ENCODE measurements around the gene SSR4. TPM values are rescaled to one million over a fixed set of nuclear protein-coding genes. Genes with fewer than 3 reads are reported as not detected.

The SSR4 gene
- polyA plus RNA-seq, 1 donor (not counting 4 experiments of a cell fraction or from before 2014, with no cell fraction given): 187 TPM

DNA sequence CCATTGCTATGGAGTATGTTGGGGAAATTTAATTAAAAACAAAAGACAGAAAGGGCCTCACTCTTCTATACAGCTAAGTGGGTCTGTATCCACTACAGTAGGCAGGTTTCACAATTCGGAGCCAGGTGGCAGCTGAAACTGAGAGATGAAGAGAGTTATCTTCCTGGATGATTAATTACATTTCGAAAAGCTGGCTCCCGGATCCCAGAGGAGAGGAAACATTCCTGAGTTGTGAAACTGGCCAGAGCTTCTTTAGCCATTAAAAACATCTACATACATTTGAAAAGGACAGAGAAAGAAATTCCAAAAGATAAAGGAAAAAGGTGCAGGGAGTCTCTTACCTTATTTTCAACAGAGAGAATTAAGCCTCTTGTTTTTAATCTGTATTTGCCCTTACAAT is 51.4 kb downstream of the SSR4 start:
- dilution Hi-C loops (cut with MboI; ENCODE audit: extremely low pct_ligation_motif_present, low sequenced_read_pairs): no loop called here
- no peaks in the 10 kb centered on the region for H3K79me2 ChIP-seq (ENCODE audit: control insufficient read depth, insufficient read depth, low read length)
- no peak overlapping the region for H3K9ac ChIP-seq (ENCODE audit: control insufficient read depth, extremely low read depth, insufficient read depth, low read length)
- FAIRE-seq (no peak), DNase-seq (ENCODE audit: low read depth, low spot score) (no peak)
- H3K4me2 ChIP-seq (ENCODE audit: control insufficient read depth, extremely low read depth, insufficient read depth, low read depth, low read length): no peak overlapping the region
- no peak overlapping the region for H2AFZ ChIP-seq (ENCODE audit: control insufficient read depth, low read length)
- H3K27ac ChIP-seq (ENCODE audit: control insufficient read depth, insufficient read depth, low read length): no peak overlapping the region
- H3K36me3 ChIP-seq (ENCODE audit: control insufficient read depth in 2 of 2, extremely low read depth in 1 of 2, insufficient read depth in 2 of 2, low read length in 2 of 2): no peaks in the 10 kb centered on the region
- no peak for TF ChIP-seq EZH2 (IDR thresholded peaks at IDR 0.05; ENCODE audit: low read length)
- TF ChIP-seq, protein P1, sequence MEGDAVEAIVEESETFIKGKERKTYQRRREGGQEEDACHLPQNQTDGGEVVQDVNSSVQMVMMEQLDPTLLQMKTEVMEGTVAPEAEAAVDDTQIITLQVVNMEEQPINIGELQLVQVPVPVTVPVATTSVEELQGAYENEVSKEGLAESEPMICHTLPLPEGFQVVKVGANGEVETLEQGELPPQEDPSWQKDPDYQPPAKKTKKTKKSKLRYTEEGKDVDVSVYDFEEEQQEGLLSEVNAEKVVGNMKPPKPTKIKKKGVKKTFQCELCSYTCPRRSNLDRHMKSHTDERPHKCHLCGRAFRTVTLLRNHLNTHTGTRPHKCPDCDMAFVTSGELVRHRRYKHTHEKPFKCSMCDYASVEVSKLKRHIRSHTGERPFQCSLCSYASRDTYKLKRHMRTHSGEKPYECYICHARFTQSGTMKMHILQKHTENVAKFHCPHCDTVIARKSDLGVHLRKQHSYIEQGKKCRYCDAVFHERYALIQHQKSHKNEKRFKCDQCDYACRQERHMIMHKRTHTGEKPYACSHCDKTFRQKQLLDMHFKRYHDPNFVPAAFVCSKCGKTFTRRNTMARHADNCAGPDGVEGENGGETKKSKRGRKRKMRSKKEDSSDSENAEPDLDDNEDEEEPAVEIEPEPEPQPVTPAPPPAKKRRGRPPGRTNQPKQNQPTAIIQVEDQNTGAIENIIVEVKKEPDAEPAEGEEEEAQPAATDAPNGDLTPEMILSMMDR (optimal IDR thresholded peaks at IDR 0.05 in 1 of 3, IDR thresholded peaks at IDR 0.05 in 1 of 3, conservative IDR thresholded peaks at IDR 0.05 in 1 of 3; ENCODE audit: extremely low read depth in 1 of 3, insufficient read depth in 2 of 3, low read length in 3 of 3): no peak
- no peak overlapping the region for H3K4me3 ChIP-seq (ENCODE audit: control insufficient read depth in 2 of 3, extremely low read depth in 1 of 3, insufficient read depth in 2 of 3, low read depth in 1 of 3, low read length in 3 of 3)
- H3K4me1 ChIP-seq (ENCODE audit: control insufficient read depth, extremely low read depth, insufficient read depth, low read length): no peaks in the 10 kb centered on the region
- no peaks in the 10 kb centered on the region for H4K20me1 ChIP-seq (ENCODE audit: control insufficient read depth, extremely low read depth, insufficient read depth, low read length)
- H3K9me3 ChIP-seq (ENCODE audit: control insufficient read depth, low read depth, low read length): no peaks in the 10 kb centered on the region
- no peaks in the 10 kb centered on the region for H3K9me1 ChIP-seq (ENCODE audit: control insufficient read depth, extremely low read depth, insufficient read depth, low read length)
- peaks cover 8% of the 10 kb centered on the region for H3K27me3 ChIP-seq (ENCODE audit: control insufficient read depth, extremely low read depth, insufficient read depth, low read length)

Other genes starting within 250 kb of the SSR4 start
- gene CCNQ, start 195.5 kb upstream of the SSR4 start, polyA plus RNA-seq: 31.1 to 36.4 TPM (median 33.5 TPM) in 3 replicates
- 0.47 to 0.57 TPM (median 0.50 TPM) in 3 replicates for gene DUSP9, start 147.5 kb upstream of the SSR4 start, polyA plus RNA-seq
- 0.05 to 0.37 TPM (median 0.24 TPM) in 3 replicates for gene PNCK, start 120.9 kb upstream of the SSR4 start, polyA plus RNA-seq
- gene SLC6A8, start 106.7 kb upstream of the SSR4 start, polyA plus RNA-seq: 33.6 to 56.7 TPM (median 56.1 TPM) in 3 replicates
- 260 to 267 TPM (median 262 TPM) in 3 replicates for gene BCAP31, start 70.3 kb upstream of the SSR4 start, polyA plus RNA-seq
- 0.81 to 2.0 TPM (median 0.86 TPM) in 3 replicates for gene ABCD1, start 69.8 kb upstream of the SSR4 start, polyA plus RNA-seq
- gene PLXNB3, start 30.4 kb upstream of the SSR4 start, polyA plus RNA-seq: 7.2 to 14.4 TPM (median 8.6 TPM) in 3 replicates
- gene SRPK3, start 13.6 kb upstream of the SSR4 start, polyA plus RNA-seq: 0.08 to 0.21 TPM (median 0.10 TPM) in 3 replicates
- gene IDH3G, start 293 bp upstream of the SSR4 start, polyA plus RNA-seq: 44.7 to 73.5 TPM (median 45.8 TPM) in 3 replicates
- gene PDZD4, start 35.9 kb downstream of the SSR4 start, polyA plus RNA-seq: 0.05 to 0.35 TPM (median 0.05 TPM) in 3 replicates
- 18.2 to 31.1 TPM (median 23.3 TPM) in 3 replicates for gene L1CAM, start 91.5 kb downstream of the SSR4 start, polyA plus RNA-seq
- gene AVPR2, start 110.0 kb downstream of the SSR4 start, polyA plus RNA-seq: not detected in 3 replicates
- 0.35 to 0.66 TPM (median 0.55 TPM) in 3 replicates for gene ARHGAP4, start 131.6 kb downstream of the SSR4 start, polyA plus RNA-seq
- 103 to 149 TPM (median 112 TPM) in 3 replicates for gene NAA10, start 140.4 kb downstream of the SSR4 start, polyA plus RNA-seq
- 0.08 to 0.40 TPM (median 0.16 TPM) in 3 replicates for gene RENBP, start 150.0 kb downstream of the SSR4 start, polyA plus RNA-seq
- gene HCFC1, start 177.2 kb downstream of the SSR4 start, polyA plus RNA-seq: 2.7 to 7.0 TPM (median 3.0 TPM) in 3 replicates
- 6.6 to 13.1 TPM (median 7.5 TPM) in 3 replicates for gene TMEM187, start 178.1 kb downstream of the SSR4 start, polyA plus RNA-seq
- 41.5 to 70.1 TPM (median 65.5 TPM) in 3 replicates for gene IRAK1, start 225.2 kb downstream of the SSR4 start, polyA plus RNA-seq